ENCODE measurements around the gene CRCP. TPM values are rescaled to one million over a fixed set of nuclear protein-coding genes. Genes with fewer than 3 reads are reported as not detected.

CRCP gene
- total and polyA plus RNA-seq, 10 of the 15 experiments (the other 5 are each of a cell fraction or from before 2014, with no cell fraction given) = 12.4 to 33.8 (median 29.1) TPM

- no peak for TF ChIP-seq REST (IDR thresholded peaks at IDR 0.05; ENCODE audit: low read depth, low read length)
- no peak for TF ChIP-seq JUND (IDR thresholded peaks at IDR 0.05; ENCODE audit: low read depth, low read length)
- TF ChIP-seq EP300 (IDR thresholded peaks at IDR 0.05; ENCODE audit: borderline replicate concordance in 1 of 2, control insufficient read depth in 1 of 2, low read depth in 2 of 2, low read length in 2 of 2) = no peak
- no peak for TF ChIP-seq ZBED1 (IDR thresholded peaks at IDR 0.05; ENCODE audit: borderline replicate concordance)
- no peak for TF ChIP-seq KAT2A (conservative IDR thresholded peaks at IDR 0.05; ENCODE audit: control insufficient read depth, low read depth, low read length)
Measured at GRCh38 chr7:66164356-66164755, 49.7 kb downstream of the CRCP start (continued).

- no peak overlapping the region for H2AFZ ChIP-seq (ENCODE audit: control insufficient read depth, low read depth, low read length)
- ChIA-PET CTCF (no interaction called here), POLR2A (no interaction called here), RAD21 (ENCODE audit: unreplicated experiment) (no interaction called here), SMC1A (ENCODE audit: uncharacterized antibody, unreplicated experiment) (no interaction called here)
- H3K27me3 ChIP-seq (replicated peaks in 1 of 2; ENCODE audit: control insufficient read depth in 2 of 2, insufficient read depth in 2 of 2, low read length in 1 of 2) = no peaks in the 10 kb centered on the region
- H3K36me3 ChIP-seq (ENCODE audit: control insufficient read depth in 2 of 2, insufficient read depth in 2 of 2, low read length in 1 of 2) = no peaks in the 10 kb centered on the region
- no peak overlapping the region for H3K9ac ChIP-seq (ENCODE audit: control insufficient read depth, insufficient read depth, low read length)
- H4K20me1 ChIP-seq (ENCODE audit: control insufficient read depth, insufficient read depth) = no peaks in the 10 kb centered on the region
- no TSS peak for BruUV-seq (replicated peaks)
- in situ Hi-C loops (cut with MboI) (no loop called here), intact Hi-C loops (cut with micrococcal nuclease; ENCODE audit: unreplicated experiment) (no loop called here)
- FAIRE-seq (no peak), DNase-seq (ENCODE audit: low read depth, low spot score) (no peak), ATAC-seq (no peak)
- H3K9me3 ChIP-seq (replicated peaks; ENCODE audit: control insufficient read depth, insufficient read depth, low read length) = no peaks in the 10 kb centered on the region
- no peaks in the 10 kb centered on the region for H3K4me1 ChIP-seq (ENCODE audit: control insufficient read depth, insufficient read depth, low read length)
- no peak overlapping the region for H3K4me3 ChIP-seq
- 43% methylated on average over 7 of the region's 7 CpGs for WGBS (ENCODE audit: insufficient coverage, insufficient replicate concordance, low lambda C conversion rate, missing lambda C conversion rate)
- no peaks in the 10 kb centered on the region for H3K79me2 ChIP-seq (ENCODE audit: control insufficient read depth, insufficient read depth, low read length)
- TF ChIP-seq ZBED1 (IDR thresholded peaks at IDR 0.05; ENCODE audit: borderline replicate concordance) = no peak
- no peak for TF ChIP-seq CBX5 (IDR thresholded peaks at IDR 0.05; ENCODE audit: low read depth)
- no peak for TF ChIP-seq BMI1 (IDR thresholded peaks at IDR 0.05; ENCODE audit: borderline replicate concordance)
- TF ChIP-seq TAF1 (IDR thresholded peaks at IDR 0.05; ENCODE audit: borderline replicate concordance, low read depth, low read length) = no peak
- TF ChIP-seq EGR1 (IDR thresholded peaks at IDR 0.05; ENCODE audit: borderline replicate concordance in 1 of 2, low read depth in 2 of 2, low read length in 2 of 2) = no peak
- TF ChIP-seq EZH2 (IDR thresholded peaks at IDR 0.05; ENCODE audit: borderline replicate concordance, control insufficient read depth, low read depth, low read length) = no peak
- no peak for TF ChIP-seq ZBTB4 (CRISPR knock-in tag; IDR thresholded peaks at IDR 0.05)
- TF ChIP-seq RUNX3 (IDR thresholded peaks at IDR 0.05; ENCODE audit: low read length) = no peak
- TF ChIP-seq BACH1 (IDR thresholded peaks at IDR 0.05; ENCODE audit: borderline replicate concordance) = no peak
- TF ChIP-seq TARDBP (IDR thresholded peaks at IDR 0.05; ENCODE audit: borderline replicate concordance) = no peak
- TF ChIP-seq IKZF1 (conservative IDR thresholded peaks at IDR 0.05) = no peak
- no peak for TF ChIP-seq SMAD5 (IDR thresholded peaks at IDR 0.05; ENCODE audit: low read depth)
- no peak for TF ChIP-seq WRNIP1 (IDR thresholded peaks at IDR 0.05; ENCODE audit: borderline replicate concordance, low read depth, low read length)
- TF ChIP-seq PAX8 (IDR thresholded peaks at IDR 0.05) = no peak
- no peak overlapping the region for H3K4me2 ChIP-seq (ENCODE audit: control insufficient read depth, insufficient read depth)
- no peak overlapping the region for H3K27ac ChIP-seq (ENCODE audit: control insufficient read depth, insufficient read depth)
Measured at GRCh38 chr7:66167773-66168387, 53.2 kb downstream of the CRCP start.
